NCI-H2081 treated with DMSO at 0.1 percent for 48 hours (cell line): ENCODE measurements around the gene ADAMTS16.

Experiments
- DNase-seq: peaks from one replicate; lab custom pipeline; 2025; lab: John Stamatoyannopoulos, UW

ADAMTS16 gene

DNA sequence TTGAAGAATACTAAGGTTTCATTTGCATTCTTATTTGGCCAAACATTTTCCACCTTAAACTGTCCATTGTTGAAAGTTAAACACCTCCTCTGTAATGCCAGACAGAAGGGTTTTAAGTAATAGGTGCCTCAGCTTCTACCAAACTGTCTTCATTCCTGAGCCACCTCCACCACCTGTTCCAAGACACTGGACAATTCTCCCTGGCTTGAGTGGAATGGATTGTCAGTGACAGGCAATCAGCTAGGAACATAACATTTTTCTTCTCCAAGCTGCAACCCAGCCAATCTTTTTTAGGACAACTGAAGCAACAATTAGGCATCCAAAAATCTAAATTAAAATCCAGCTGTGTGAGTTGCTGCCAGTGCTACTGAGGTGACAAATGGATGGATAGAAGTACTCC, 208.4 kb downstream of the ADAMTS16 start:
- DNase-seq: no peak

DNA sequence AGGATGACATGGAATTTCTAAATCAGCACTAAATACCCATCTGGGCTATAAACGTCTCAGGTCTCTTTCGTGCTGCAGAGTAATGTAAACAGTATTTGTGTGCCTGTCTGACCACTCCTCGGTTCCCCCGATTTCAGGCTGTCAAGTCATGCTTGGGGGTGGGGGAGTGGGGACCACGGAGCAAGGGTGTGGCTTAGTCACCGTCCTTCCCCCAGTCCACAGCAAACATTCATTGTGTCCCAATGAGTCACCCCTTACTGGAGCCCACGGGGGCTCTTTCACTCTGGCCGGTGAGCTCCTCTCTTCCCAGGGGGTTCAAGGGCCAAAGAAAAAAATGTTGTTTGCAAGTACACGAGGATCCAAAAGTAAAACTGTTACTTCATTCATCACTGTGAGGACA, 210.0 kb downstream of the ADAMTS16 start:
- DNase-seq: no peak

DNA sequence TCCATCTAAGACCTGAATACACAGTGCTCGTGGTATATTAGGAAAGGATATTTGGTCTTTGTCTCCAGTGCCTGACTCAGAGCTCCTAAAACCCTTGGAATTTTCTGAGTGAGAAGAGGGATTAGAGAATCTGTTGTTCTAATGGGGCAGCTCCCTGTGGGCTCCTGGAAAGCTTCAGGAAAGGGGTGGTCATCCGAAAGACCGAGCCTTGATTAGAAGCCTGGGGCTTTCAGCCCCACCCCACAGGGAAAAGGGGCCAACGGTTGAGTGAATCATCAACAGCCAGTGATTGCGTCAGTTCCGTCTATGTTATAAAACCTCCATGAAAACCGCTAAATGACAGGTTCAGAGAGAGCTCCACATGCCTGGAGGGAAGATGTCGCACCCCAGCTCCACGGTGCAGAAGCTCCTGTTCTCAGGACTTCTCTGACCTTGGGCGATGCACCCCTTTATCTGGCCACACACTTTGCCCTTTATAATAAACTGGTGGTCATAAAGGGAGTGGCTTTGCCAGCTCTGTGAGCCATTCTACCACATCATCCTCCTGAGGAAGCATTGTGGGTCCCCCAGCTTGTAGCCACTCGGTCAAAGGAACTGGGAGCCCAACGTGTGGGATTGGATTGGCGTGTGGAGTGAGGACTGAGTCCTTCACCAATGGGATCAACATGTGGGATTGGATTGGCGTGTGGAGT, 211.3 kb downstream of the ADAMTS16 start:
- DNase-seq: no peak

DNA sequence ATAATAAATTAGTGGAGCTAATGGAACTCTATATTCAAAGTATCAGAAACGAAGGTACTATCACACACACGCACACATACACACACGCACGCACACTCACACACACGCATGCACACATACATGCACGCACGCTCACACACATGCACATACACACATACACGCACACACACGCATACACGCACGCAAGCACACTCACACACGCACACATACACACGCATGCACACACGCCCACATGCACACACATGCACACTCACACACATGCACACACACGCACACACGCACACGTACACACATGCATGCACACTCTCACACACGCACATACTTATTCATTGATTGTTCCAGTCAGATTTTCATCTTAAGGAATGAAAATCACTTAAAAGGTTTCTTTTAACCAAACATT, 212.5 kb downstream of the ADAMTS16 start:
- no peak for DNase-seq

DNA sequence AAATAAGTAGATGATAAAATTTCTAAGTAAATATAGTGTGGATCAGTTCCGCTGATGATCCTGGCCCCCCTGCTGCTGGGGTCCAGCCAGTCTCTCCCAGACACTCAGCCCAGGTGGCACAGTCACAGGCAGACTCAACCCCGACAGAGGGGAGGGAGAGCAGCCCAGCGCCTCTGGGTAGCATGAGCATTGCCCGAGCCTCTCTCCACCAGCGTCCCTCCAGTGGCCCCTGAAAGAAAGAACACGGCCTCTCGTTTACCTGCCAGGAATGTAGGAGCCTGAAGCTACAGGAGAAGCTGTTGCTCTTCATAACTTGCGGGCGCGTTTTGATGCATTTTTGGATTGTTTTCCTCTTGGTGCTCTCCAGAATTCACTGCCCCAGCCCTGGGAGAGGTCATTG, 213.6 kb downstream of the ADAMTS16 start:
- DNase-seq: no peak

GRCh38 chr5:5356765-5357164, 216.6 kb downstream of the ADAMTS16 start:
- DNase-seq: no peak

DNA sequence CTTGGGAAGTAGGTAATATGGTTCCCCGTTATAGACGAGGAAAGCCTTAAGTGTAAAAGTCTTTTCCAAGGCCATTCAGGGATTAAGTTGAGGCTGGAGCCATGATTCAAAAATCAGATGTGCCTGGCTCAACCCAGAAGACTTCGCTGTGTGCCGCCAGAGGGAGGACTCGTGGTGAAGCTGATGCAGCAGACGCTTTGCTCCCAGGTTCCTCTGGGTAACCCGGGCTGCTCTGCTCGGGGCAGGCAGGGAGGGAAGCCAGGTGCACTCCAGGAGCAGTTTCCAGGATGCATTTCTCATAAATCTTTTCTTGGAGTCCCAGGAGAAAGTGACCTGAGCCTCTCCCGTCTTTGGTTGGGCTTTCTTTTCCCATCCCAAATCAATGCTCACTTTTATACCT, 219.5 kb downstream of the ADAMTS16 start:
- no peak for DNase-seq

GRCh38 chr5:5360363-5360940, 220.3 kb downstream of the ADAMTS16 start:
- no peak for DNase-seq

- no peak for DNase-seq
Measured at GRCh38 chr5:5360941-5361520, 220.9 kb downstream of the ADAMTS16 start.

GRCh38 chr5:5363045-5363444, 222.9 kb downstream of the ADAMTS16 start:
- DNase-seq: no peak

- no peak for DNase-seq
Measured at GRCh38 chr5:5364932-5365331, 224.8 kb downstream of the ADAMTS16 start.

- no peak for DNase-seq
Measured at GRCh38 chr5:5367739-5368138, 227.6 kb downstream of the ADAMTS16 start.

DNA sequence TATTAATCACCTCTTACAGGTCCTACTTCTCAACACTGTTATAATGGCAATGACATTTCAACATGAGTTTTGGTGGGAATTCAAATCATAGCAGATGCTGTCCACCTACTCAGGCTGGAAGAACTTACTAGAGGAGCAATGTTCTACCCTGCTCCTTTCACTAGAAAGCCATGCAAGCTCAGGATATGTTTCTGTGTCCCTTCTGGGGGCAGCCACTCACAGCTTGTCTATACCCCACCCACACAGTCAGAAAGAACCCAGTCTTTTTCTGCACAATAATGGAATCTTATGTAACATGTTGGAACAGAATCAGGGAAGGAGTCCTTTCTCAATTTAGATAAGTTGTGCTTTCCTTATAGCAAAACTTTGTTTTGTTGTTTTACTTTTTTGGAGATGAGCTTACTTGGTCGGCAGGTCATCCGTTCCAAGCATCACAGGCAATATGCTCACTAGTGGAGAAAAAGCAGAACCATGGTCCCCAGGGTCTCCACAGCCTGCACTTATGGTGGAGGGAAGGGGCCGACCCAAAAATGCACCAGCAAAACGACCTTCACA, 229.0 kb downstream of the ADAMTS16 start:
- DNase-seq: no peak
